Lower lobe of right lung (tissue), 2 donors: Measurements from ENCODE around the gene HLA-DQB2. TPM values are rescaled to one million over a fixed set of nuclear protein-coding genes. Genes with fewer than 3 reads are reported as not detected.

Experiments
- ATAC-seq, 2 donors: fragments of 200-7000 bp; cut with Tn5 transposase; one replicate each; pipeline ENCODE4 v1.9.1; 2020 to 2022; ENCODE audit warnings: mild to moderate bottlenecking in 2 of 2, moderate library complexity in 2 of 2
- DNase-seq: peaks from one replicate; pipeline ENCODE4 v3.0.0-alpha.2; 2020
- H3K27ac ChIP-seq: fragments of 200-600 bp; one replicate; pipeline ENCODE4 v1.8.0; 2022
- H3K27me3 ChIP-seq: fragments of 200-600 bp; one replicate; pipeline ENCODE4 v1.8.0; 2022; ENCODE audit warnings: low read depth
- H3K36me3 ChIP-seq: fragments of 200-600 bp; one replicate; pipeline ENCODE4 v1.8.0; 2022; ENCODE audit warnings: mild to moderate bottlenecking
- H3K4me1 ChIP-seq: fragments of 200-600 bp; one replicate; pipeline ENCODE4 v1.8.0; 2022
- H3K4me3 ChIP-seq: fragments of 200-600 bp; one replicate; pipeline ENCODE4 v1.8.0; 2022; ENCODE audit warnings: mild to moderate bottlenecking
- H3K9me3 ChIP-seq: fragments of 200-600 bp; one replicate; pipeline ENCODE4 v1.8.0; 2022
- intact Hi-C: fragments of 100-400 bp; cut with DNase I; formaldehyde crosslinking; loops from one replicate; pipeline ENCODE4 v1.11.0; 2022
- total RNA-seq: library from RNA; stranded (reverse); fragmentation: NEBNext Ultra II Directional; extraction: Animal tissue kit (Norgen Biotek cat#: 25700); gene quantifications from one replicate; pipeline ENCODE4 v1.2.1, GENCODE V29; 2021
- TF ChIP-seq, protein P1 (sequence below): fragments of 200-600 bp; IDR thresholded peaks from one replicate; pipeline ENCODE4 v1.8.0; 2022; ENCODE audit warnings: antibody characterized with exemption, mild to moderate bottlenecking
- donor health status: DM: no; HTN: yes; CAD: no; lungs with severe emphysema.

The HLA-DQB2 gene
- total RNA-seq, 1 donor from 2014 or later = 74.8 TPM

- intact Hi-C loops = no loop called here
- H3K4me3 ChIP-seq = no peak overlapping the region
- TF ChIP-seq, protein P1, sequence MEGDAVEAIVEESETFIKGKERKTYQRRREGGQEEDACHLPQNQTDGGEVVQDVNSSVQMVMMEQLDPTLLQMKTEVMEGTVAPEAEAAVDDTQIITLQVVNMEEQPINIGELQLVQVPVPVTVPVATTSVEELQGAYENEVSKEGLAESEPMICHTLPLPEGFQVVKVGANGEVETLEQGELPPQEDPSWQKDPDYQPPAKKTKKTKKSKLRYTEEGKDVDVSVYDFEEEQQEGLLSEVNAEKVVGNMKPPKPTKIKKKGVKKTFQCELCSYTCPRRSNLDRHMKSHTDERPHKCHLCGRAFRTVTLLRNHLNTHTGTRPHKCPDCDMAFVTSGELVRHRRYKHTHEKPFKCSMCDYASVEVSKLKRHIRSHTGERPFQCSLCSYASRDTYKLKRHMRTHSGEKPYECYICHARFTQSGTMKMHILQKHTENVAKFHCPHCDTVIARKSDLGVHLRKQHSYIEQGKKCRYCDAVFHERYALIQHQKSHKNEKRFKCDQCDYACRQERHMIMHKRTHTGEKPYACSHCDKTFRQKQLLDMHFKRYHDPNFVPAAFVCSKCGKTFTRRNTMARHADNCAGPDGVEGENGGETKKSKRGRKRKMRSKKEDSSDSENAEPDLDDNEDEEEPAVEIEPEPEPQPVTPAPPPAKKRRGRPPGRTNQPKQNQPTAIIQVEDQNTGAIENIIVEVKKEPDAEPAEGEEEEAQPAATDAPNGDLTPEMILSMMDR = no peak
- H3K4me1 ChIP-seq = peaks cover 10% of the 10 kb centered on the region
- no peak for DNase-seq
- no peak overlapping the region for H3K27ac ChIP-seq
- peaks cover 14% of the 10 kb centered on the region for H3K27me3 ChIP-seq
- H3K9me3 ChIP-seq = no peaks in the 10 kb centered on the region
- no peak for ATAC-seq
- H3K36me3 ChIP-seq = no peaks in the 10 kb centered on the region
These were observed 35.8 kb upstream of the HLA-DQB2 start for GRCh38 chr6:32799168-32799567.

- peak; percentile 82 to 88 for ATAC-seq
- Histone ChIP-seq H3K27ac (no peak overlapping the region), H3K27me3 (peaks cover 6% of the 10 kb centered on the region)
These were observed 33.8 kb upstream of the HLA-DQB2 start for GRCh38 chr6:32796848-32797776.

GRCh38 chr6:32794510-32794909 lies 31.2 kb upstream of the HLA-DQB2 start:
- intact Hi-C loops = no loop called here
- Histone ChIP-seq H3K36me3 (no peaks in the 10 kb centered on the region), H3K27me3 (peaks cover 10% of the 10 kb centered on the region), H3K4me3 (no peak overlapping the region), H3K27ac (no peak overlapping the region), H3K4me1 (peaks cover 10% of the 10 kb centered on the region), H3K9me3 (no peaks in the 10 kb centered on the region)
- TF ChIP-seq, protein P1 = no peak
- peak; percentile 46 to 63 for ATAC-seq
- no peak for DNase-seq

More at GRCh38 chr6:32796848-32797776, 33.8 kb upstream of the HLA-DQB2 start:
- peak overlapping the region; percentile 34 for H3K4me3 ChIP-seq
- H3K36me3 ChIP-seq = no peaks in the 10 kb centered on the region
- TF ChIP-seq, protein P1 = peak; percentile 95
- peak; percentile 81 for DNase-seq
- intact Hi-C loops = no loop called here
- H3K9me3 ChIP-seq = no peaks in the 10 kb centered on the region
- peaks cover 10% of the 10 kb centered on the region for H3K4me1 ChIP-seq

DNA sequence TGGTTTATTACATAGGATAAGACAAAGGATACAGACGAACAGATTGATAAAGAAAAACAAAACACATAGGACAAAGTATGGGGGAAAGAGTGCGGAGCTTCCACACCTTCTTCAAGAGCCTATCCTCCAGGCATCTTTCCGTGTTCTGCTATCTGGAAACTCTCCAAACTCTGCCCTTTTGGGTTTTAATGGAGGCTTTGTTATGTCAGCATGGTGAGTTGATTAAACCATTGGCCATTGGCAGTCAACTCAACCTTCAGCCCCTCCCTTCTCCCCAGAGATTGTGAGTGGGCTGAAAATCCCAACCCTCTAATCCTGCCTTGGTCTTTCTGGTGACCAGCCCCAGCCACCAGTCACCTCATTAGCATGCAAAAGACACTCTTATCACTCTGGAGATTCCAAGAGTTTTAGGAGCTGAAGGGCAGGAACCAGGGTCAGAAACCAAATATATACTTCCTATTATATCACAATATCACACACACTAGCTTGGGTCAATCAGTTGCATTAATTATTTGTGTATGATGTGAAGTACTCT lies 29.6 kb upstream of the HLA-DQB2 start:
- TF ChIP-seq, protein P1 = no peak
- intact Hi-C loops = no loop called here
- Histone ChIP-seq H3K4me1 (peaks cover 10% of the 10 kb centered on the region), H3K27ac (no peak overlapping the region), H3K36me3 (no peaks in the 10 kb centered on the region), H3K4me3 (no peak overlapping the region), H3K27me3 (peaks cover 5% of the 10 kb centered on the region), H3K9me3 (no peaks in the 10 kb centered on the region)
- no peak for ATAC-seq
- DNase-seq = no peak

- intact Hi-C loops = no loop called here
- no peaks in the 10 kb centered on the region for H3K9me3 ChIP-seq
- no peak overlapping the region for H3K27ac ChIP-seq
- H3K36me3 ChIP-seq = no peaks in the 10 kb centered on the region
- H3K4me1 ChIP-seq = no peaks in the 10 kb centered on the region
- TF ChIP-seq, protein P1 = no peak
- H3K4me3 ChIP-seq = no peak overlapping the region
- no peak for DNase-seq
- ATAC-seq = no peak
- peaks cover 5% of the 10 kb centered on the region for H3K27me3 ChIP-seq
These were observed 27.0 kb upstream of the HLA-DQB2 start for GRCh38 chr6:32790306-32790705.
